AG09309 (cell line): ENCODE measurements around the gene ZDHHC8.

Source experiments
- DNase-seq: peaks from one replicate; pipeline ENCODE4 v3.0.0-alpha.2; 2010; ENCODE audit warnings: low read depth
- H3K4me3 ChIP-seq: 2 replicates; pipeline ENCODE4 v1.5.1; 2011; ENCODE audit warnings: mild to moderate bottlenecking, low read depth, low read length, moderate library complexity; ENCODE audit not compliant: control insufficient read depth
- TF ChIP-seq, protein P1 (sequence below): IDR thresholded peaks from 2 replicates; pipeline ENCODE4 v1.5.1; 2011; ENCODE audit warnings: mild to moderate bottlenecking, low read depth, low read length, inconsistent platforms; ENCODE audit not compliant: insufficient read depth, control insufficient read depth; ENCODE audit errors: missing control alignments

ZDHHC8 gene

DNA sequence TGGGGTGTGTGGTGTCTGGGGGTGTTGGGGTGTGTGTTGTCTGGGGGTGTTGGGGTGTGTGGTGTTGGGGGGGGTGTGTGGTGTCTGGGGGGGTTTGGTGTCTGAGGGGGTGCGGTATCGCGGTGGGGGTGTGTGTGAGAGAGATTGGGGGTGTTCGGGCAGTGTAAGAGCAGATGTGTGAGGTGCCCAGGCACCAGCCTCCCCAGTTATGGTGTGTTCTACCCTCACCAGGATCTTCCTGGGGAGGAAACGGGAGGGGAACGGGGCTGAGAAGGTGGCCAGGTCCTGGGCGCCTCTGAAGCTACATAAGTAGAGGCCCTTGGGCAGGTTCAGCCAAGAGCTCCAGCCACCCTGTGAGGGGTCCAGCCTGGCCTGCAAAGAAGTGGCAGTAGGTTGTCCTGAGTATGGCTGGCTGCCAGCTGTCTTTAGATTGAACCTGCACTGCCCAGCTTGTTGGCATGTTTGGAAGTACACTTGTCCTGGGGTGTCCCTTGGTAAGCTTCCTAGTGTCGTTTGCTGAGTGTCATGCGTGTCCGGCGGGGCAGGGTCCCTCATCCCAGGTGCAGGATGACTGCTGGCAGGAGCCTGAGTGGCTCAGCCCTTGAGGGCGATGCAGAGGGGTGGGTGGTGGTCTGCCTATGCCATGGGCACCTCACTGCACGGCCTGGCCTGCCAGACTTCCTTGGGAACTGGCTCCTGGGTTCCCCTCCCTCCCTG is 8.1 kb upstream of the ZDHHC8 start:
- DNase-seq, result no peak
- H3K4me3 ChIP-seq, result no peak overlapping the region
- TF ChIP-seq, protein P1, sequence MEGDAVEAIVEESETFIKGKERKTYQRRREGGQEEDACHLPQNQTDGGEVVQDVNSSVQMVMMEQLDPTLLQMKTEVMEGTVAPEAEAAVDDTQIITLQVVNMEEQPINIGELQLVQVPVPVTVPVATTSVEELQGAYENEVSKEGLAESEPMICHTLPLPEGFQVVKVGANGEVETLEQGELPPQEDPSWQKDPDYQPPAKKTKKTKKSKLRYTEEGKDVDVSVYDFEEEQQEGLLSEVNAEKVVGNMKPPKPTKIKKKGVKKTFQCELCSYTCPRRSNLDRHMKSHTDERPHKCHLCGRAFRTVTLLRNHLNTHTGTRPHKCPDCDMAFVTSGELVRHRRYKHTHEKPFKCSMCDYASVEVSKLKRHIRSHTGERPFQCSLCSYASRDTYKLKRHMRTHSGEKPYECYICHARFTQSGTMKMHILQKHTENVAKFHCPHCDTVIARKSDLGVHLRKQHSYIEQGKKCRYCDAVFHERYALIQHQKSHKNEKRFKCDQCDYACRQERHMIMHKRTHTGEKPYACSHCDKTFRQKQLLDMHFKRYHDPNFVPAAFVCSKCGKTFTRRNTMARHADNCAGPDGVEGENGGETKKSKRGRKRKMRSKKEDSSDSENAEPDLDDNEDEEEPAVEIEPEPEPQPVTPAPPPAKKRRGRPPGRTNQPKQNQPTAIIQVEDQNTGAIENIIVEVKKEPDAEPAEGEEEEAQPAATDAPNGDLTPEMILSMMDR, result no peak

DNA sequence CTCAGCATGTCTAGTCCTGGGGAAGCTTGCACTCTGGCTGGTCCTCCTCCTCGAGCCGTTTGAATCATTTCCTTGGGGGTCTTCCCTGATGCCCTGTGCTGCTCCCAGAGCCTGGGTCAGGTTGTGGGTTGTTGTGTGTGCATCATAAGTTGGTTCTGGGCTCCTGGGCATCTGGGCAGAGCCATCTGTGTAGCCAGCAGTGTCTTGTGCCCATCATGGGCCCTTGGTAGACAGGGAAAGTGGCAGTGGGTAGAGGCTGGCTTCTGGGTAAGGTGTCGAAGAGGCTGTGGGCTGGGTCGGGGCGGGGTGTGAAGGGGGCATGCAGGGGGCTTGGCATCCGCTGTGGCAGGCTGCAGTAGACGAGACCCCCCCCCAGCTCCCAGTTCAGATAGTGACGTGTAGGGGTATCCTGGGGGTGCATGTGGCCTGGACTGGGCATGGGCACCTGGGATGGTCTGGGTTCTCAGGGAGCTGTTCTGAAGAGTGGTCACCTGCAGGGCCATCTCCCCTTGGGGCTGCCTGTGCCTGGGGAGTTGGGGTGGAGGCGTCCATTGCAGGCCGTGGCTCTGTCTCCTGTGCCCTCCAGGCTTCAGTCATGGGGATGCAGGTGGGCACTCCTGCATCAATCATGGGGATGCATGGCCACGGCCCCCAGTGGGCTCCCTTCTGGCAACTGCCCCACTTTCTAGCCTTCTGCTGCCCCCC is 7.4 kb upstream of the ZDHHC8 start:
- DNase-seq, result no peak
- TF ChIP-seq, protein P1, result no peak
- no peak overlapping the region for H3K4me3 ChIP-seq

DNA sequence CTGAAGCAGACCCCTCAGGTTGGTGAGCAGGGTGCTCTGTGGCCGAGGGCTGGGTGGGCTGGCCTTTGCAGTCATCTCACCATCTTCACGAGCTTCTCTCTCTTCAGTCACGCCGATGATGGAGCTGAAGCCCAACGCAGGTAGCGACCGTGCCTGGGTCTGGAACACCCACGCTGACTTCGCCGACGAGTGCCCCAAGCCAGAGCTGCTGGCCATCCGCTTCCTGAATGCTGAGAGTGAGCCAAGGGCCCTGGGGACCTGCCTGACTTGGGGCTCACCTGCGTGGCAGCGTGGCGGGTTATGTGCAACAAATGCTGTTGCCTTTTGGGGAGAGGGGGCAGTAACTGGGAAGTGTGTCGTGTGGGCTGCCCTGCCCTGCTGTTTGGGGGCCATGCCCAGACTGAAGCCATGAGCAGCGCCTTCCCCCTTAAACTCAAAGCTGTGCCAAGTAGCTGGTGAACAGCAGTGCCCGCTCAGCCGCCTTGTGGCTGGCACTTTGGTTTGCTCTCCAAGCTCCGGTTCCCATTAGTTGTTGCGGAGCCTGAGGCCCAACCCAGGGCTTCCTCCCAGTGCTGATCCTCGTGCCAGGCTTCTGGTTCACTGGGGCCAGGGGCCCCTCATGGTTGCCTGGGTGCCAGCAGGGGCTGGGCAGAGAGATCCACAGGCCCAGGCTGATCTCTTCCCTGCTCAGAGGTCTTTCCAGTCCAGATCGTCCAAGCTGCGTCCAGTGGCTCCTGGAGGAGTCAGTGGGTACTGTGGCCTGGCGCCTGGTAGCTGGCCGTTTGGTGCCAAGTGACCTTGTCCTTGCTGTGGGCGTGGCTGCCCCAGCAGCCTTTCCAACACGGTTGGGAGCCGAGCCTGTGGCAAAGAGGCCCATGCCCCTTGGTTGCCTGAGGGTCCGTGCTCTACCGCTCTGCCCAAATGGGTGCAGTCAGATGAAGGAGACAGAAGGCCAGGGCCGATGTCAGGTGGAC is 6.1 kb upstream of the ZDHHC8 start:
- TF ChIP-seq, protein P1, result no peak

DNA sequence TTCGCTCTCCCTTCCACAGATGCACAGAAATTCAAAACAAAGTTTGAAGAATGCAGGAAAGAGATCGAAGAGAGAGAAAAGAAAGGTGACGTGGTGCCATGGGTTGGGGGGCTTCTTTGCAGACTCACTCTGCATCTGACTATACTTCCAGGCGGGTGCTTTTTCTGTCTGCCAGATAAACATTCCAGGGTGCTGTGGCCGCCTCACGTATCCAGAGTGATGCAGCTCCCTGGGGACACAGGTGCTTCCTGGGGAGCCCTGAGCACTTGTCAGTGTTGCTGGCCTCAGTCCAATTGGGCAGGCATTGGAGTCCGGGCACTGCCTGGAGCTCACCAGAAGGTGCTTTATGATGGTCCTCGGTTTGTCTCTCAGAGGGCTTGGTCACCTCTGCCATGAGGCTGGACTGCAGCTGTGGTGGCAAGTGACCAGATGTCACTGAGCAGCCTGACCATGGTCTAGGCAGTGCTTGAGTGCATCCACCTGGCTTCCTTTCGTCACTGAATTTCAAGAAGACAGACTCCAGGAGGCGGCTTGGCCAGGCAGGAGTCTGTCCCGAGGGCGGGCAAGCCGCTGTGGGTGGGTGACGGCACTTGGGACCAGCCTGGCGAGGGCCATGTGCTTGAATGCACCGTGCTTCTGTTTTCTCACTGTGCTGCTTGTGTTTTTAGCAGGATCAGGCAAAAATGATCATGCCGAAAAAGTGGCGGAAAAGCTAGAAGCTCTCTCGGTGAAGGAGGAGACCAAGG is 5.1 kb upstream of the ZDHHC8 start:
- no peak for DNase-seq
- TF ChIP-seq, protein P1, result no peak
- no peak overlapping the region for H3K4me3 ChIP-seq

More for the DNA sequence above, 6.1 kb upstream of the ZDHHC8 start:
- no peak for DNase-seq
- H3K4me3 ChIP-seq, result no peak overlapping the region

DNA sequence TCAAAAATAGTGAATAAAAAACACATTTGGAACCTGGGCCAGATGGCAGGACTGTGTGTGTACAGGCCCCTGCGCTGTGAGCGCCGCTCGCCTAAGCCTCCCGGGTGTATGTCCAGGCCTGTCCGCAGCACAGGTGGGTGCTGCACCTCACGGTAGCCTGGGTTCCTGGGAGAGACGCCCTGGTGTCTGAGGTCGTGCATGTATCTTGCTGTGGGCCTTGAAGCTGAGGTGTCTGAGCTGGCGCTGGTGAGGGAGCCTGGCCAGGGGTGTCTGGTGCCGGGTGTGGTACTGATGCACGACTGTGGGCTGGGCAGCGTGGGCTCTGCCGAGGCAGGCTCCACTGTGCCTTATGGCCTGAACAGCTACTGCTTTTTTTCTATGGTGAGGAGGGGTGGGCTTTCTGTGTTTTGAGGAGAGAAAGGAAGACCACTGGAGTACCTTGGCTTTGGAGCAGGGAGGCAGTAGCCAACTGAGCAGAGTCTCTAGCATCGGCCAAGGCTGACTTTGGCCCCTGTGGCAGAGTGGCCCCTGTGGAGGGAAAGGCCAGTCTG is 4.2 kb upstream of the ZDHHC8 start:
- TF ChIP-seq, protein P1, result no peak
- no peak for DNase-seq

More for the DNA sequence above, 4.2 kb upstream of the ZDHHC8 start:
- H3K4me3 ChIP-seq, result no peak overlapping the region
